ENCODE measurements around the gene PDE6B. TPM values are rescaled to one million over a fixed set of nuclear protein-coding genes. Genes with fewer than 3 reads are reported as not detected.

PDE6B gene
- total RNA-seq, 1 donor from 2014 or later: 4.1 TPM

GRCh38 chr4:661231-661630 lies 35.9 kb downstream of the PDE6B start:
- Mint-ChIP-seq H3K4me3 (peak overlapping the region; percentile 13), H3K9me3 (peaks cover 12% of the 10 kb centered on the region), H3K27ac (ENCODE audit: unreplicated experiment) (no peak overlapping the region), H3K27me3 (ENCODE audit: low read depth) (no peaks in the 10 kb centered on the region), H3K36me3 (ENCODE audit: low read depth) (peaks cover 8% of the 10 kb centered on the region), H3K4me1 (peaks cover 3% of the 10 kb centered on the region)
- no peak for DNase-seq (ENCODE audit: low read depth, low spot score)
- no peak for TF ChIP-seq CTCF (conservative IDR thresholded peaks at IDR 0.05)

DNA sequence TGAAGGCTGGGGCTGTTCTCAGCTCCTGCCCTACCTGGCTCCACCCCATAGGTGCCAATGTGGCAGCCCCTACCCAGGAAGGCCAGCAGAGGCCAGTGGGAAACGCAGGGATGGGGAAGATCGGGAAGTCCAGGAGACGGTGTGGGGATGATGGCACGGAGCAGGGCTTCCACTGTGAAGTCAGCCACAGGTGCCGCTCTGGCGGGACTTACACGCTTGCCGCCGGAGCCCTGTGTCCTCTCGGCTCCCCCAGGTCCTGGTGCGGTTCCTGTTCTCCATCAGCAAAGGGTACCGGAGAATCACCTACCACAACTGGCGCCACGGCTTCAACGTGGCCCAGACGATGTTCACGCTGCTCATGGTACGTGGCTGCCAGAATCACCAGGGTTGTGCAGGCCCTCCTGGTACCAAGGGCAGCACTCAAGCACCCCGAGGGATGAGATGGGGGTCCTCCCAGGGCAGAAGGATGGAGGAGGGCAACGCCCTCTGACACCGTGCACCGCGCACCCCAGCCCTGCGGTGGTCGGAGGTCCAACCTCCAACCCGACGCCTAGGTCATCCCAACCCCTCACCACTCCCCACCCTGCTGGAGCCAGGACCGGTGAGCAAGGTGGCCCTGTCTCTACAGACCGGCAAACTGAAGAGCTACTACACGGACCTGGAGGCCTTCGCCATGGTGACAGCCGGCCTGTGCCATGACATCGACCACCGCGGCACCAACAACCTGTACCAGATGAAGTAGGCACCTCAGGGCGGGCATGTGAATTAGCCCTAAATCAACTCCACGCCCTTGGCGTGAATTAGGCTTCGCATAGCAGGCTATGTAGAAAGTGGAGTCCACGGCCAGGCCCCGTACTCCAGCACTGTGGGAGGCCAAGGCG lies 36.7 kb downstream of the PDE6B start:
- TF ChIP-seq CTCF (conservative IDR thresholded peaks at IDR 0.05): no peak
- Mint-ChIP-seq H3K36me3 (ENCODE audit: low read depth) (peaks cover 8% of the 10 kb centered on the region), H3K27me3 (ENCODE audit: low read depth) (no peaks in the 10 kb centered on the region), H3K4me1 (no peaks in the 10 kb centered on the region), H3K27ac (ENCODE audit: unreplicated experiment) (no peak overlapping the region), H3K4me3 (no peak overlapping the region), H3K9me3 (peaks cover 9% of the 10 kb centered on the region)
- no peak for DNase-seq (ENCODE audit: low read depth, low spot score)

GRCh38 chr4:663046-663437 lies 37.7 kb downstream of the PDE6B start:
- H3K9me3 Mint-ChIP-seq: peaks cover 9% of the 10 kb centered on the region
- H3K4me1 Mint-ChIP-seq: no peaks in the 10 kb centered on the region
- no peak overlapping the region for H3K4me3 Mint-ChIP-seq
- H3K27ac Mint-ChIP-seq (ENCODE audit: unreplicated experiment): no peak overlapping the region
- H3K27me3 Mint-ChIP-seq (ENCODE audit: low read depth): no peaks in the 10 kb centered on the region
- no peak for DNase-seq (ENCODE audit: low read depth, low spot score)
- no peak for TF ChIP-seq CTCF (conservative IDR thresholded peaks at IDR 0.05)
- H3K36me3 Mint-ChIP-seq (ENCODE audit: low read depth): peaks cover 8% of the 10 kb centered on the region

- Mint-ChIP-seq H3K4me1 (no peaks in the 10 kb centered on the region), H3K4me3 (peak overlapping the region; percentile 57), H3K36me3 (ENCODE audit: low read depth) (peaks cover 8% of the 10 kb centered on the region), H3K27me3 (ENCODE audit: low read depth) (no peaks in the 10 kb centered on the region), H3K27ac (ENCODE audit: unreplicated experiment) (no peak overlapping the region), H3K9me3 (peaks cover 9% of the 10 kb centered on the region)
- no peak for DNase-seq (ENCODE audit: low read depth, low spot score)
- TF ChIP-seq CTCF (conservative IDR thresholded peaks at IDR 0.05): no peak
Observed at GRCh38 chr4:663438-664428, 38.4 kb downstream of the PDE6B start.

DNA sequence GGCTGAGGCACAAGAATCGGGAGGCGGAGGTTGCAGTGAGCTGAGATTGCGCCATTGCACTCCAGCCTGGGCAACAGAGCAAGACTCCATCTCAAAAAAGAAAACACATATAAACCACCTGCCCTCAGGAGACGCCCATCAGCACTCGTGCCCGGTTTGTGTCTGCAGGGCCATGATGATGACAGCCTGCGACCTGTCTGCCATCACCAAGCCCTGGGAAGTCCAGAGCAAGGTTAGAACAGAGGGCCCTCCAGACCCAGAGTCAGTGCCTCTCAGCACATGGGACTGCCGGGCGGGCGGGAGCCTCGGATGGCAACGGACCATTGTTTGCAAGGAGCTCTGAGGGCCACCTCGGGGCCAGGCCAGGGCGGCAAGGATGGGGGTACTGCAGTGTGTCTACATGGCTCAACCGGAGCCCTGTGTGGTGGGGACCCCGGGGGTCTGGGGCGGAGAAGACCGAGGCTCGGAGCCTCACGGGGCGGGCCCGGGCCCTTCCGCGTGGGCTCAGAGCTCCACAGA lies 39.4 kb downstream of the PDE6B start:
- Mint-ChIP-seq H3K27me3 (ENCODE audit: low read depth) (no peaks in the 10 kb centered on the region), H3K27ac (ENCODE audit: unreplicated experiment) (no peak overlapping the region), H3K4me3 (peak overlapping the region; percentile 57), H3K36me3 (ENCODE audit: low read depth) (peaks cover 8% of the 10 kb centered on the region), H3K9me3 (peaks cover 8% of the 10 kb centered on the region), H3K4me1 (no peaks in the 10 kb centered on the region)
- TF ChIP-seq CTCF (conservative IDR thresholded peaks at IDR 0.05): no peak
- DNase-seq (ENCODE audit: low read depth, low spot score): no peak
